RCC 7860 (cell line): ENCODE results near the gene MCTP2.

Source experiments
- DNase-seq: peaks from one replicate; pipeline ENCODE4 v3.0.0-alpha.2; 2015; ENCODE audit warnings: low spot score
- FAIRE-seq: peaks from 2 replicates; lab custom pipeline; 2012; peaks lifted over from hg19 to GRCh38; lab: Jason Lieb, UNC

The MCTP2 gene

DNA sequence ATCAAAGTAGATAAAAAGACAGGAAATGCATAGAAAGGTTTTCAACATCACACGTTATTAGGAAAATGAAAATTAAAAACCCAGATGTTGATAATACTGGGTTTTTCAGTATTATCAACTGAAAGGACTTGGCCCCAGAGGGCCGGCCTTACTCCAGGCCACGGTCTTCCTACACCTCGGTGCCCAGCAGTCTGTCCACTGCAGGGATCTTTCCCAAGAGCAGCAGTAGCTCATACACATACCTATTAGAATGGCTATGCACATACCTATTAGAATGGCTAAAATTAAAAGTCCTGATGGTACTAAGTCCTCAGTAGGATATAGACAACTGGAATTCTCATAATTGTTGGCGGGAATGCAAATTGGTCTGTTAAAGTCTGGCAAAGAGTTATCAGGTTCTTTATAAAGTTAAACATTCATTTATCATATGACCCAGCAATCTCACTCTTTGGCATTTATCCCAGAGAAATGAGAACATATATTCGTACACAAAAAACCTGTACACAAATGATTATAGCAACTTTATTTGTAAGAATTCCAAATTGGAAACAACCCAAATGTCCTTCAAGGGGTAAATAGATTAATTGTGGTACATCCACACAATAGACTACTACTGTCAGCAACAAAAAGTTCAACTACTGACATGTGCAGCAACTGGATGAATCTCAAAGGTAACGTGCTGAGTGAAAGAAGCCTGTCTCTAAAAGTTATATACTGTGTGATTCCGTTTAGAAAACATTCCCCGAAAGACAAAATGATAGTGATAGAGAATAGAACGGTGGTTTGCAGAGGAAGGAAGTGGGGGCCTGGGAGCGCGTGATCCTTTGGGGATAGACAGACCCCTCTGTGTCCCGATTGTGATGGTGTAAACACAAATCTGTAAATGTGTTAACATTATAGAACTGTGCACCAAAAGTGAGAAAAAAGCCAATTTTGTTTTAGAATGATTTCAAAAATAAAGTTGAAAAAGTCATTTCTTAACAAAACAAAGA is 62.3 kb downstream of the MCTP2 start:
- FAIRE-seq (no peak), DNase-seq (no peak)

GRCh38 chr15:94294556-94294955 is 63.2 kb downstream of the MCTP2 start:
- FAIRE-seq (no peak), DNase-seq (no peak)

DNA sequence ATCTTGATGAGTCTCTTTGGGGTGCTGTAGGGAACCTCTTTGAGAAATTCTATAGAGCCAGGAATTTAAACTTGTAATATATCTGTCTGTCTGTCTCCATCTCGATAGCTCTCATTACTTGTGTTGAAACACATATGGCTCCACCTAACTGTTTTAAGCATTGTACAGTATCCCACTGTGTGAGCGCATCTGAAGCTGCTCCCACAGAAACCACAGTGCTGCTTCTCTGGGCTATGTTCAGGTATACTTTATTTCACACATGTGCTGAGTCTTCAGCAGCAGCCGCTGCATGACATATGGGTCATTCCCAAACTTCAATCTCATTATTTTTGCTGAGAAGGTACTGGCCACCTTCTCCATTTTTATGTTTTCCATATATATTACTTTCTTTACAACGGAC is 63.9 kb downstream of the MCTP2 start:
- DNase-seq (no peak), FAIRE-seq (no peak)

DNA sequence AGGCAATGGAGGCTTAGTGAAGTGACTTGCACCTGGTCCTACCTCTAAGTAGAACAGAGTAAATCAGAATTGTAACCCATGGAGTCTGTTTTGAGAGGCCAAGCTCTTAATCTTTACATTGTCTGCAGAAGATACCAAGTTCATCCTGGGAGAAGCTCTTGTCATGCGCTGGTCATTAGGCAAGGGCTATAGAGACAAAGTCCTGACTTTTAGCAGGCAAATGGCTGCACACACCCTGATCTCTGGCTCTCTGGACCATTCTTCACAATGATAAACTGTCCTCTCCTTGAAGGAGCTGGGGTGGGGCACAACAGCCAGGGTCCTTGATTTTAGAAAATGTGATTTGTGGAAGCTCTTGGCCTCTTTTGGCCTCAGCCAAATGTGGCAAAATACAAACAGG is 65.4 kb downstream of the MCTP2 start:
- DNase-seq (no peak), FAIRE-seq (no peak)

- DNase-seq (no peak), FAIRE-seq (no peak)
These were observed 66.2 kb downstream of the MCTP2 start for GRCh38 chr15:94297558-94297957.

DNA sequence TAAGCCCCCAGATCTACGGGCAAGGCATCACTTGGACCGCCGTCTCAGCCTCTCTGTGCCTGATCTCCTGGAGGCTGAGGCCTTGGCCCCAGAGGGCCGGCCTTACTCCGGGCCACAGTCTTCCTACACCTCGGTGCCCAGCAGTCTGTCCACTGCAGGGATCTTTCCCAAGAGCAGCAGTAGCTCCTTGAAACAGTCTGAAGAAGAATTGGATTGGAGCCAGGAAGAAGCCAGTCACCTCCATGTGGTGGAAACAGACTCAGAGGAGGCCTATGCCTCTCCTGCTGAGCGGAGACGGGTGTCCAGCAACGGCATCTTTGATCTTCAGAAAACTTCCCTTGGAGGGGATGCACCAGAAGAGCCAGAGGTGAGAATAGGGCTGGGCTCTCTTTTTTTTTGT is 67.0 kb downstream of the MCTP2 start:
- FAIRE-seq (no peak), DNase-seq (no peak)

GRCh38 chr15:94300612-94301011 is 69.3 kb downstream of the MCTP2 start:
- DNase-seq (no peak), FAIRE-seq (no peak)

- no peak for FAIRE-seq
These were observed 73.8 kb downstream of the MCTP2 start for GRCh38 chr15:94305133-94305532.

GRCh38 chr15:94306700-94307650 is 75.6 kb downstream of the MCTP2 start:
- peak; percentile 70 for DNase-seq
- no peak for FAIRE-seq

More at GRCh38 chr15:94305133-94305532, 73.8 kb downstream of the MCTP2 start:
- peak; percentile 71 for DNase-seq

DNA sequence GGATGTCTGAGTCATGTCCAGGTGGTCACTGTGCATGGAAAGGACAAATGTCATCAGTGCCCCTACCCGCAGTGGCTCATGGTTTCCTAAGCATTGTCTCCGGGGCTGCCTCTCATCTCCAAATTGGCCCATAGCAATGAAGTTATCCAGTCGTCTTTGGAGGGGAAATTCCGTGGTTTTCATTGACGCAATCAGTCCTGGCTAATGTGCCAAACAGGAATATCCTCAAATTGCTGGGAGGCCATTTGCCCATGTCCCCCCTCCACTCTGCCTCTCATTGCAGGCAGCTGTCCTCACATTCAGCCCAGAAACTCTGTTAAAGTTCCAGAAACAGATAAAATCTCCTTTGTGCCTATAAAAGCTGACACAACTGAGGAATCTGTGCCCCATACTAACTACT is 81.6 kb downstream of the MCTP2 start:
- no peak for DNase-seq
- FAIRE-seq, result no peak

DNA sequence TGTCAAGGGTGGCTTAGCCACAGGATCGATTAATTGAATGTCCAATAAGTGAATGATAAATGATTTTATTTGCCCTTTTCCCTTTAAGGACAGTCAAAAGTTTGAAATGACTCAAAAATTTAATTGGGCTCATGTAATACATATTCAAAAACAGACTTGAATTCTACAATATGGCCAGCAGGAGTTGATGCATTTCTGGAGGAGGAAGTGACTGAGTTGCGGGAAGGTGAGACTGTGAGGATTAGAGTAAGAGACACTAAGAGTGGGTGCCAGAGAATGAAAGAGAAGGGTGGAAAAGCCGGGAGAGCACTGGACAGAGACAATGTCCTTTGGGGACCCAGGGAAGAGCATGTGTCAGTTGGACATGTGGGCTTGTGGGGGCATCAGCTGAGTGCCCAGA is 83.3 kb downstream of the MCTP2 start:
- DNase-seq, result no peak
- no peak for FAIRE-seq

- FAIRE-seq (no peak), DNase-seq (no peak)
These were observed 85.8 kb downstream of the MCTP2 start for GRCh38 chr15:94317211-94317610.

GRCh38 chr15:94322141-94322540 is 90.8 kb downstream of the MCTP2 start:
- FAIRE-seq, result no peak
- no peak for DNase-seq

- FAIRE-seq (no peak), DNase-seq (no peak)
These were observed 91.7 kb downstream of the MCTP2 start for GRCh38 chr15:94323076-94323475.

DNA sequence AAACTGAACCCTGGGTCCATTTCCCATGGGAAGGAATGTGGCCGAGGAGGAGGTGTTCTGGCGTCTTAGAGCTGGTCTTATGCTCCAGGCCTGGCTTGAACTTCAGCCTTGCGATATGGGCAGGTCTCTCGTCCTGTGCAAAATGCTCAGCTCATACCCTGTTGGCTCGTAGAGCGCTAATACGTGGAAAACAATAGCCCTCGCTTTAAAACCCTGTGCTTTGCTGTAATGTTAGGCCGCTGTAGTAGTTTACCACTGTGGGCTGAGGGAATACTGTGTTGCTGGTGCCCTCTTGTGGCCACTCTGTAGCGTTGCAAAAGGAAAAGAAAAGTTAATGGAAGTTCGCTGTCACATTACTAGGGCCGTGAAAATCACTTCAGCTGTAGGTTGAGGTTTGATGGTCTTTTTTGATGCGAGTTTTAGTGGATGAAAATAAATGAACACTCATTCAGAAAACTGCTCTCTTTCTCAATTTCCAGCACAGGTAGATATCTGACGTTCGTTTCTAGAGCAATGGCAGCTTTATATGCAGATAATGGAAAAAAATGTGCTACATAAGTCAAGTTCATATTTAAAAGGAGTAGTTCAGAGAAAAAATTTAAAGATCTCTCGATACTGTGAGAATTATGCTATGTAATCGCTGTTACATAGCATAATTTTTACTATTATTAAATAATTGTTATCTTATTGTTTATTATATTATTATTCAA is 92.9 kb downstream of the MCTP2 start:
- DNase-seq, result peak; percentile 57

GRCh38 chr15:94324835-94325767 is 93.7 kb downstream of the MCTP2 start:
- no peak for DNase-seq
- no peak for FAIRE-seq

More for the DNA sequence above, 92.9 kb downstream of the MCTP2 start:
- FAIRE-seq, result peak; percentile 69

DNA sequence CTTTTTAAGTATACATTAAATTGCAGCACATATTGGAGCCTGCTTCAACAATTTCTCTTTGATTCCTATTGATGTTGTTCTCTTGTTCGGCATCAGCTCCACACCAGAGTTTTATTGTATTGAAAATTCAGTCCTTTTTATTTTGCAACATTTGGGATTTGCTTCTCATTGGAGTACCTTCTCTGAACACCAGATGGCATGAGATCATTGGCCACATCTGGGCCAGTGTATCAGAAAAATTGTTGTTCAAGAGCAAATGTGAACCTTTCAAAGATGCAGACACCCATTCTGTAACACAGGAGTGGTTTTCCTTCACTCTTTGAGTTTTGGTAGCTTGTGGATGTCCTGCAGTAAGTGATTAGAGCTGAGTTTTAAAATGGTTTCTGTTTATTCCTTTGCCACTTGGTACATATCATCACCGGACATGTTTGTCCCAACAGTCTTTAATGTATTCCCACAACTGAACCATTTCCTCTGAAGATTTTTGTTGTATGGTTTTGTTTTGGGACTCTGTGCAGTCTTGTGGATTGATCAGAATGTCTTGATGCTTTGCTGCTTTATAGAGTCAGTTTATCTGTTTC is 96.1 kb downstream of the MCTP2 start:
- FAIRE-seq (no peak), DNase-seq (peak; percentile 23)

DNA sequence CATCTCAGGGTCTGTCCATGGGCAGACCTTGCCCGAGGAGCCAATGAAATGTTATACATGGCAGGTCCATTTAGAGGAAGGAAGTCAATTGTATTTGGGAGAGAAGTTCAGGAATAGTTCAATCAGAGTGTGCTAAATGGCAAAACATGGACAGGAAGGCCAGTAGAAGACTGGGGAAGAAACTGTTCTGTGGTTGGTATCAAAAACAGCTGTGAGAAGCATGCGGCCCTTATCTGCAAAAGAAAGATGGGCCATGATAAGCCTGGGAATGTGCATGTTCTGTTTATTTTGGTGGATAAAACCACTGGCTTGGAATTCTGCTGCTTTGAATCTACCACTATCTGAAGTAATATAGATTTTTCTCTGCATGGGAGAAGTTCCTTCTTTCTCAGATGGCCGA is 100.4 kb downstream of the MCTP2 start:
- FAIRE-seq (no peak), DNase-seq (no peak)

GRCh38 chr15:94335616-94336015 is 104.3 kb downstream of the MCTP2 start:
- FAIRE-seq, result no peak
- no peak for DNase-seq
